Activated naive CD8-positive, alpha-beta T cell treated with anti-CD3 and anti-CD28 coated beads, Interleukin-2, amount 50 U/mL, for 16 hours (primary cell): ENCODE results near the gene GJC3.
A peak's percentile ranks its signal among the peaks of the same experiment; 100 is the strongest.
"Not testable (repeated sequence)": the region's sequence is repeated elsewhere in the genome, so short reads cannot be mapped to it uniquely, and the experiment has no call there.

Experiments used
- DNase-seq: peaks from one replicate; pipeline ENCODE4 v3.0.0-alpha.2; 2020; ENCODE audit warnings: low read depth, low spot score

The GJC3 gene

GRCh38 chr7:99930376-99930775 lies 956 bp upstream of the GJC3 start:
- no peak for DNase-seq

- no peak for DNase-seq
These were observed 272 bp upstream of the GJC3 start for GRCh38 chr7:99929730-99930053.

- no peak for DNase-seq
These were observed 1.2 kb downstream of the GJC3 start for GRCh38 chr7:99928188-99928587.

- no peak for DNase-seq
These were observed 1.9 kb downstream of the GJC3 start for GRCh38 chr7:99927536-99927935.

GRCh38 chr7:99926321-99926720 lies 3.1 kb downstream of the GJC3 start:
- no peak for DNase-seq

- no peak for DNase-seq
These were observed 6.2 kb downstream of the GJC3 start for GRCh38 chr7:99923200-99923599.

GRCh38 chr7:99920149-99920548 lies 9.3 kb downstream of the GJC3 start:
- DNase-seq, result no peak

GRCh38 chr7:99919814-99920112 lies 9.7 kb downstream of the GJC3 start:
- no peak for DNase-seq

- peak; percentile 81 for DNase-seq
These were observed 10.2 kb downstream of the GJC3 start, which contains the start of gene TRIM4 for GRCh38 chr7:99918959-99919813. Gene TRIM4, minus strand, starts transcription at chr7:99919530. Its CDS starts 129 bp downstream, at chr7:99919401.

GRCh38 chr7:99910976-99911375 lies 18.4 kb downstream of the GJC3 start:
- no peak for DNase-seq

GRCh38 chr7:99901581-99901980 lies 27.8 kb downstream of the GJC3 start:
- DNase-seq, result no peak

- DNase-seq, result no peak
These were observed 29.4 kb downstream of the GJC3 start for GRCh38 chr7:99899830-99900519.

GRCh38 chr7:99898836-99899235 lies 30.6 kb downstream of the GJC3 start:
- no peak for DNase-seq

- no peak for DNase-seq
These were observed 31.4 kb downstream of the GJC3 start for GRCh38 chr7:99898023-99898357.

- no peak for DNase-seq
These were observed 31.9 kb downstream of the GJC3 start for GRCh38 chr7:99897322-99898022.

- no peak for DNase-seq
These were observed 34.7 kb downstream of the GJC3 start for GRCh38 chr7:99894738-99895137.

GRCh38 chr7:99893280-99893679 lies 36.1 kb downstream of the GJC3 start:
- no peak for DNase-seq

GRCh38 chr7:99890348-99890747 lies 39.1 kb downstream of the GJC3 start:
- not testable (repeated sequence) for DNase-seq

GRCh38 chr7:99888366-99888765 lies 41.1 kb downstream of the GJC3 start:
- DNase-seq, result not testable (repeated sequence)

- DNase-seq, result no peak
These were observed 48.0 kb downstream of the GJC3 start for GRCh38 chr7:99881370-99881769.

GRCh38 chr7:99876933-99877332 lies 52.5 kb downstream of the GJC3 start, which contains the start of gene OR2AE1:
Gene OR2AE1, minus strand, starts transcription at chr7:99877033. Its CDS starts 0 bp downstream, at chr7:99877033.
- DNase-seq, result no peak

- no peak for DNase-seq
These were observed 52.9 kb downstream of the GJC3 start for GRCh38 chr7:99876491-99876890.
